Fibroblast of the aortic adventitia (primary cell): Measurements from ENCODE around the gene LYRM4. TPM values are rescaled to one million over a fixed set of nuclear protein-coding genes. Genes with fewer than 3 reads are reported as not detected.

ENCODE experiments used
- DNase-seq: peaks from one replicate; pipeline ENCODE4 v3.0.0-alpha.2; 2010; ENCODE audit warnings: low read depth
- H3K4me3 ChIP-seq: 2 replicates; pipeline ENCODE4 v1.5.1; 2011; ENCODE audit warnings: low read depth, mild to moderate bottlenecking, control low read depth, low read length, moderate library complexity
- total RNA-seq: library from RNA; depleted of rRNA; stranded (reverse); fragments of >200 nt; gene quantifications from 2 replicates; pipeline ENCODE4 v1.2.3, GENCODE V29; 2012; ENCODE audit warnings: low replicate concordance
- TF ChIP-seq, protein P1 (sequence below): IDR thresholded peaks from 2 replicates; pipeline ENCODE4 v1.5.1; 2011; ENCODE audit warnings: mild to moderate bottlenecking, low read length, control low read depth, inconsistent platforms; ENCODE audit not compliant: insufficient read depth

LYRM4 gene
- total RNA-seq, 1 donor = 21.2 TPM

DNA sequence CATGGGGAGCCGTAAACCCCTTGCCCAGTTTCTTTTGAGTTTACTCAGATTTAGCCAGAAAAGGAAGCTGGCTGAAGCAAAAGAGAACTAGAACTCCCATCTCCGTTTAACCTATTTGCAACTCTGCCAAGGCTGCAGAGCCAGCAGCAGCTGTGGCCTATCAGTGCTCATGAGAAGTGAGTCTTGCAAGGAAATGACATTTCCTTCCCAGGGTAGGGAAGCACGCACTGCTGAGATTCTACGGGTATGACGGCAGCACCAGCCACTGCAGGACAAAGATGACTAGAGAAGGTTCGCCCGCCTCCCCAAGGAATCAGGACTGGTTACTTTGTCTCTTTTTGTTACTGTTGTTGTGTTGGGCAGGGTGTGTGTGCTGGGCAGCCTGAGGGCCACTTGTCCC, 128.0 kb downstream of the LYRM4 start:
- DNase-seq = peak; percentile 95
- H3K4me3 ChIP-seq = peak overlapping the region; percentile 32
- TF ChIP-seq, protein P1, sequence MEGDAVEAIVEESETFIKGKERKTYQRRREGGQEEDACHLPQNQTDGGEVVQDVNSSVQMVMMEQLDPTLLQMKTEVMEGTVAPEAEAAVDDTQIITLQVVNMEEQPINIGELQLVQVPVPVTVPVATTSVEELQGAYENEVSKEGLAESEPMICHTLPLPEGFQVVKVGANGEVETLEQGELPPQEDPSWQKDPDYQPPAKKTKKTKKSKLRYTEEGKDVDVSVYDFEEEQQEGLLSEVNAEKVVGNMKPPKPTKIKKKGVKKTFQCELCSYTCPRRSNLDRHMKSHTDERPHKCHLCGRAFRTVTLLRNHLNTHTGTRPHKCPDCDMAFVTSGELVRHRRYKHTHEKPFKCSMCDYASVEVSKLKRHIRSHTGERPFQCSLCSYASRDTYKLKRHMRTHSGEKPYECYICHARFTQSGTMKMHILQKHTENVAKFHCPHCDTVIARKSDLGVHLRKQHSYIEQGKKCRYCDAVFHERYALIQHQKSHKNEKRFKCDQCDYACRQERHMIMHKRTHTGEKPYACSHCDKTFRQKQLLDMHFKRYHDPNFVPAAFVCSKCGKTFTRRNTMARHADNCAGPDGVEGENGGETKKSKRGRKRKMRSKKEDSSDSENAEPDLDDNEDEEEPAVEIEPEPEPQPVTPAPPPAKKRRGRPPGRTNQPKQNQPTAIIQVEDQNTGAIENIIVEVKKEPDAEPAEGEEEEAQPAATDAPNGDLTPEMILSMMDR = no peak

GRCh38 chr6:5130135-5130866, 130.4 kb downstream of the LYRM4 start:
- no peak for DNase-seq
- TF ChIP-seq, protein P1 = no peak
- no peak overlapping the region for H3K4me3 ChIP-seq

GRCh38 chr6:5128351-5128750, 132.4 kb downstream of the LYRM4 start:
- no peak overlapping the region for H3K4me3 ChIP-seq
- DNase-seq = no peak

GRCh38 chr6:5127106-5127687, 133.6 kb downstream of the LYRM4 start:
- DNase-seq = no peak
- H3K4me3 ChIP-seq = no peak overlapping the region
- TF ChIP-seq, protein P1 = no peak

More at GRCh38 chr6:5128351-5128750, 132.4 kb downstream of the LYRM4 start:
- TF ChIP-seq, protein P1 = no peak

- no peak overlapping the region for H3K4me3 ChIP-seq
- DNase-seq = peak; percentile 83
- TF ChIP-seq, protein P1 = no peak
Measured at GRCh38 chr6:5126214-5126613, 134.5 kb downstream of the LYRM4 start.

GRCh38 chr6:5125152-5126006, 135.4 kb downstream of the LYRM4 start:
- peak; percentile 42 for DNase-seq
- no peak overlapping the region for H3K4me3 ChIP-seq
- TF ChIP-seq, protein P1 = no peak
